Measurements from ENCODE around the gene TUBGCP3. TPM values are rescaled to one million over a fixed set of nuclear protein-coding genes. Genes with fewer than 3 reads are reported as not detected.

Gene TUBGCP3
- total RNA-seq, 1 experiment from 2014 or later: 51.1 TPM

DNA sequence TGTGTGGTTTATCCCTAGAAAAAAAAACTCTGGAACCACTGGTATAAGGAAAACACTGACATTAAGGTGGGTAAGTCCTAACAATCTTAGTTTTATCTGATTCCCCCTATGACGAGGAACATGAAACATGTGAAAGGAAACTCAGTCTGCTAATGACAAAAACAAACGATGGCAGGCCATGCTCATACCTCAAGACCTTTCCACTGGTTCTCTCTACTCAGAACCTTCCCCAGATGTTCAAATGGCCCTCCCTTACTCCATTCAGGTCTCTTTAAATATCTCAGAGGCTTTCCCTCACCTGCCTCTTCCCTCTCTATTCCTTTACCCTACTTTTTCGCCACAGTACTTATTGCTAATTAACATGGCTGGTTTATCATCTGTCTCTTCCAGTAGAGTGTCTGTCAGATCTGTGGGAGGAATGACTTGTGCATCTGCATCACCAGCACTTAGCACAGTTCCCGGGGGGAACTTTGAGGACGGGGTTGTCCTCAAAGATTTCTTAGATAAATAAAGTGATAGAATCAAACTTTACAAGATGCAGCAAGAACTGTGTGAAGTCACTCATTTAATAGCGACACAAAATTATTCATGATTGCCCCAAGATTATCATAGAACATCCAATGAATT, 1.5 kb downstream of the TUBGCP3 start:
- H3K27ac Mint-ChIP-seq (ENCODE audit: unreplicated experiment): peak overlapping the region; percentile 96
- intact Hi-C loops (cut with micrococcal nuclease; ENCODE audit: unreplicated experiment): no loop called here

DNA sequence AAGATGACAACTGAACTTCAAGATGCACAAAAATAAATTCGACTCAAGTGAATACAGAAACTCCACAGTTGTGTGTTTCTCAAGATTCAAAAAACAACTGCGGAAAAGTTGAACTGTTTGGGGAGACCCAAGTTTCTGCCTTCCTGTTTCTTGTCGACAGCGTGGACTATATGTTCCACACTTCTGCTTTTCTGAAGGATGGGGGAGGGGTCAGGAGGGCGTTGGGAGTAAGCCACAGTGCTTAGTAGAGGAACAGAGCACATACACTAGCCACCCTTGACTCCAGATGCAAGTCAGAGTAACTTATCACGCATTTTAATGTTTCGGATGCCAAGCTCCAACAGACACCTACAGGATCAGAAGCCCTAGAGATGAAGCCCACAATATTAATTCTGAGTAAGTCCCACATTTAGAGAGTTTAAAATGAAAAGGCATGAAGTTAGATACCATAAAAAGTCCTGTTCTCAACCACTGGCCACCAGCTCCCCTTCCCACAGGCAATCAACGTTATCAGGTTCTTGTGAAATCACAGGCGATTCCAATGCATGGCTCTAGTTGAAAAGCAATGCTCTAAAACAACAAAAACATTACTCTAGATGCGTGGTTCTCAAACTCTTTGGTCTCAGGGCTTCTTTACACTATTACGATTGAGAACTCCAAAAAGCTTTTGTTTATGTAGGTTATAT, 4.2 kb downstream of the TUBGCP3 start:
- Histone ChIP-seq H3K9me3 (peaks cover 3% of the 10 kb centered on the region; the same call in 1 of the 2 replicates), H3K27me3 (replicated peaks; ENCODE audit: control insufficient read depth, insufficient read depth, low read length) (no peaks in the 10 kb centered on the region), H3K4me3 (ENCODE audit: low read depth, low read length) (no peak overlapping the region), H3K36me3 (ENCODE audit: control insufficient read depth, insufficient read depth, low read length) (peaks cover 1% of the 10 kb centered on the region; the same call in 1 of the 2 replicates), H3K4me1 (peaks cover 6% of the 10 kb centered on the region)
- ChIA-PET CTCF (no interaction called here), POLR2A (no interaction called here)
- H3K4me3 Mint-ChIP-seq (ENCODE audit: unreplicated experiment): no peak overlapping the region
- intact Hi-C loops (cut with micrococcal nuclease; ENCODE audit: unreplicated experiment): no loop called here
- TF ChIP-seq, protein P1, sequence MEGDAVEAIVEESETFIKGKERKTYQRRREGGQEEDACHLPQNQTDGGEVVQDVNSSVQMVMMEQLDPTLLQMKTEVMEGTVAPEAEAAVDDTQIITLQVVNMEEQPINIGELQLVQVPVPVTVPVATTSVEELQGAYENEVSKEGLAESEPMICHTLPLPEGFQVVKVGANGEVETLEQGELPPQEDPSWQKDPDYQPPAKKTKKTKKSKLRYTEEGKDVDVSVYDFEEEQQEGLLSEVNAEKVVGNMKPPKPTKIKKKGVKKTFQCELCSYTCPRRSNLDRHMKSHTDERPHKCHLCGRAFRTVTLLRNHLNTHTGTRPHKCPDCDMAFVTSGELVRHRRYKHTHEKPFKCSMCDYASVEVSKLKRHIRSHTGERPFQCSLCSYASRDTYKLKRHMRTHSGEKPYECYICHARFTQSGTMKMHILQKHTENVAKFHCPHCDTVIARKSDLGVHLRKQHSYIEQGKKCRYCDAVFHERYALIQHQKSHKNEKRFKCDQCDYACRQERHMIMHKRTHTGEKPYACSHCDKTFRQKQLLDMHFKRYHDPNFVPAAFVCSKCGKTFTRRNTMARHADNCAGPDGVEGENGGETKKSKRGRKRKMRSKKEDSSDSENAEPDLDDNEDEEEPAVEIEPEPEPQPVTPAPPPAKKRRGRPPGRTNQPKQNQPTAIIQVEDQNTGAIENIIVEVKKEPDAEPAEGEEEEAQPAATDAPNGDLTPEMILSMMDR (IDR thresholded peaks at IDR 0.05; ENCODE audit: insufficient read depth in 1 of 2, low read depth in 1 of 2, low read length in 1 of 2, severe bottlenecking in 1 of 2, unreplicated experiment in 1 of 2): no peak
- H3K4me1 Mint-ChIP-seq (ENCODE audit: low read depth, unreplicated experiment): peaks cover 20% of the 10 kb centered on the region
- peaks cover 3% of the 10 kb centered on the region for H3K9me3 Mint-ChIP-seq (ENCODE audit: unreplicated experiment)
- no peak overlapping the region for H3K27ac Mint-ChIP-seq (ENCODE audit: unreplicated experiment)
- BruUV-seq (replicated peaks): no TSS peak
- no peaks in the 10 kb centered on the region for H3K27me3 Mint-ChIP-seq (ENCODE audit: insufficient read depth, unreplicated experiment)
- DNase-seq: no peak
- H3K36me3 Mint-ChIP-seq (ENCODE audit: insufficient read depth, unreplicated experiment): peaks cover 38% of the 10 kb centered on the region

More for the DNA sequence above, 1.5 kb downstream of the TUBGCP3 start:
- peak overlapping the region; percentile 98 for H3K4me3 ChIP-seq (ENCODE audit: low read depth, low read length)
- H3K9me3 ChIP-seq: no peaks in the 10 kb centered on the region
- no peaks in the 10 kb centered on the region for H3K9me3 Mint-ChIP-seq (ENCODE audit: unreplicated experiment)
- DNase-seq: no peak
- ChIA-PET CTCF (no interaction called here), POLR2A (no interaction called here)
- no peaks in the 10 kb centered on the region for H3K27me3 ChIP-seq (replicated peaks; ENCODE audit: control insufficient read depth, insufficient read depth, low read length)
- TF ChIP-seq, protein P1 (IDR thresholded peaks at IDR 0.05; ENCODE audit: insufficient read depth in 1 of 2, low read depth in 1 of 2, low read length in 1 of 2, severe bottlenecking in 1 of 2, unreplicated experiment in 1 of 2): no peak
- H3K36me3 Mint-ChIP-seq (ENCODE audit: insufficient read depth, unreplicated experiment): peaks cover 39% of the 10 kb centered on the region
- no TSS peak for BruUV-seq (replicated peaks)
- H3K4me1 Mint-ChIP-seq (ENCODE audit: low read depth, unreplicated experiment): peaks cover 28% of the 10 kb centered on the region
- H3K36me3 ChIP-seq (ENCODE audit: control insufficient read depth, insufficient read depth, low read length): peaks cover 1% of the 10 kb centered on the region; the same call in 1 of the 2 replicates
- H3K4me1 ChIP-seq: peaks cover 15% of the 10 kb centered on the region
- H3K4me3 Mint-ChIP-seq (ENCODE audit: unreplicated experiment): peak overlapping the region; percentile 92
- no peaks in the 10 kb centered on the region for H3K27me3 Mint-ChIP-seq (ENCODE audit: insufficient read depth, unreplicated experiment)

DNA sequence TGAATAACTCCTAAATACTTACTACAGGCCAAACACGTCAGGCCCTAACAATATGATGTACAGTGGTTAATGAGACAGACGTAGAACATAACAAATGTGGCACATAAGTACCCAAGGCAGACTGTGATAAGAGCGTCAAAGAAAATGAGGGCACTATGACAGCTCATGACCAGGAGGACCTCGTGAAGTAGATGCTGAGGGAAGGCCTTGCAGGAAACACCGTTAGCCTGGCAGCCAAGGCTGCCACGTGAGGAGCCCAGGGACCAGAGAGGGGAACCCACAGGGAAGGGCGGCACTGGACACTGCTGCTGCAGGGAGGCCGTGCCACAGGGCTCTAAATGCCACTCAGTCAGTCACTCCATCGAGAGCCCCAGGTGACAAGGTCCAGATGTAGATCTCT, 5.7 kb downstream of the TUBGCP3 start:
- Histone ChIP-seq H3K27me3 (replicated peaks; ENCODE audit: control insufficient read depth, insufficient read depth, low read length) (no peaks in the 10 kb centered on the region), H3K36me3 (ENCODE audit: control insufficient read depth, insufficient read depth, low read length) (peaks cover 1% of the 10 kb centered on the region; the same call in 1 of the 2 replicates), H3K9me3 (peaks cover 3% of the 10 kb centered on the region; the same call in 1 of the 2 replicates), H3K4me1 (peaks cover 4% of the 10 kb centered on the region; the same call in 1 of the 2 replicates), H3K4me3 (ENCODE audit: low read depth, low read length) (no peak overlapping the region)
- no peak for DNase-seq
- Mint-ChIP-seq H3K4me1 (ENCODE audit: low read depth, unreplicated experiment) (peaks cover 18% of the 10 kb centered on the region), H3K27me3 (ENCODE audit: insufficient read depth, unreplicated experiment) (no peaks in the 10 kb centered on the region), H3K36me3 (ENCODE audit: insufficient read depth, unreplicated experiment) (peaks cover 30% of the 10 kb centered on the region), H3K9me3 (ENCODE audit: unreplicated experiment) (peaks cover 8% of the 10 kb centered on the region), H3K27ac (ENCODE audit: unreplicated experiment) (no peak overlapping the region), H3K4me3 (ENCODE audit: unreplicated experiment) (no peak overlapping the region)
- CTCF ChIA-PET: interaction anchor here (0.6 kb wide), 1 partner anchor 103 kb away, joined by 3 read pairs; no protein-coding TSS in a partner anchor
- POLR2A ChIA-PET: no interaction called here
- intact Hi-C loops (cut with micrococcal nuclease; ENCODE audit: unreplicated experiment): no loop called here
- TF ChIP-seq, protein P1 (IDR thresholded peaks at IDR 0.05; ENCODE audit: insufficient read depth in 1 of 2, low read depth in 1 of 2, low read length in 1 of 2, severe bottlenecking in 1 of 2, unreplicated experiment in 1 of 2): no peak
- no TSS peak for BruUV-seq (replicated peaks)

All from Caco-2 (cell line).